ENCODE measurements around the gene OR5P2.

The OR5P2 gene

GRCh38 chr11:7796842-7797241, at the start of gene OR5P2:
Gene OR5P2 (minus strand): TSS chr11:7796942. CDS start chr11:7796942, 0 bp downstream.
- no peak for ATAC-seq
- TF ChIP-seq ZFP30 (CRISPR knock-in tag; IDR thresholded peaks at IDR 0.05) = no peak
- TF ChIP-seq CREB5 (CRISPR knock-in tag; IDR thresholded peaks at IDR 0.05; ENCODE audit: low read depth) = no peak
- TF ChIP-seq TCF4 (CRISPR knock-in tag; IDR thresholded peaks at IDR 0.05; ENCODE audit: borderline replicate concordance) = no peak
- TF ChIP-seq ESRRG (CRISPR knock-in tag; IDR thresholded peaks at IDR 0.05) = no peak
- TF ChIP-seq ZNF8 (CRISPR knock-in tag; IDR thresholded peaks at IDR 0.05) = no peak
- no peak for TF ChIP-seq ZNF565 (CRISPR knock-in tag; conservative IDR thresholded peaks at IDR 0.05; ENCODE audit: low read depth)
- TF ChIP-seq BACH2 (CRISPR knock-in tag; IDR thresholded peaks at IDR 0.05; ENCODE audit: borderline replicate concordance) = no peak
- no peak for TF ChIP-seq ZFP3 (CRISPR knock-in tag; IDR thresholded peaks at IDR 0.05)
- no peak for TF ChIP-seq PATZ1 (CRISPR knock-in tag; IDR thresholded peaks at IDR 0.05; ENCODE audit: borderline replicate concordance)
- TF ChIP-seq GLIS3 (CRISPR knock-in tag; IDR thresholded peaks at IDR 0.05) = no peak
- no peak for TF ChIP-seq ARNTL (CRISPR knock-in tag; IDR thresholded peaks at IDR 0.05; ENCODE audit: borderline replicate concordance, low read depth)
- TF ChIP-seq TOX (CRISPR knock-in tag; IDR thresholded peaks at IDR 0.05; ENCODE audit: borderline replicate concordance) = no peak
- no peak for TF ChIP-seq PPARA (CRISPR knock-in tag; IDR thresholded peaks at IDR 0.05; ENCODE audit: borderline replicate concordance)

GRCh38 chr11:7846003-7846402, 49.3 kb upstream of the OR5P2 start:
- TF ChIP-seq CREB5 (CRISPR knock-in tag; IDR thresholded peaks at IDR 0.05; ENCODE audit: low read depth) = no peak
- no peak for TF ChIP-seq TCF4 (CRISPR knock-in tag; IDR thresholded peaks at IDR 0.05; ENCODE audit: borderline replicate concordance)
- TF ChIP-seq ZNF565 (CRISPR knock-in tag; conservative IDR thresholded peaks at IDR 0.05; ENCODE audit: low read depth) = no peak
- TF ChIP-seq ZC3H10 (CRISPR knock-in tag; IDR thresholded peaks at IDR 0.05) = no peak
- no peak for ATAC-seq

- no peak for TF ChIP-seq ESRRG (CRISPR knock-in tag; IDR thresholded peaks at IDR 0.05)
- no peak for TF ChIP-seq ZC3H10 (CRISPR knock-in tag; IDR thresholded peaks at IDR 0.05)
- TF ChIP-seq RARB (CRISPR knock-in tag; IDR thresholded peaks at IDR 0.05) = no peak
- TF ChIP-seq CSRNP3 (CRISPR knock-in tag; IDR thresholded peaks at IDR 0.05) = no peak
- no peak for TF ChIP-seq ZNF70 (CRISPR knock-in tag; IDR thresholded peaks at IDR 0.05)
- no peak for TF ChIP-seq BACH2 (CRISPR knock-in tag; IDR thresholded peaks at IDR 0.05; ENCODE audit: borderline replicate concordance)
- TF ChIP-seq ZNF565 (CRISPR knock-in tag; conservative IDR thresholded peaks at IDR 0.05; ENCODE audit: low read depth) = no peak
- no peak for TF ChIP-seq PATZ1 (CRISPR knock-in tag; IDR thresholded peaks at IDR 0.05; ENCODE audit: borderline replicate concordance)
- no peak for TF ChIP-seq PPARA (CRISPR knock-in tag; IDR thresholded peaks at IDR 0.05; ENCODE audit: borderline replicate concordance)
- no peak for TF ChIP-seq TOX (CRISPR knock-in tag; IDR thresholded peaks at IDR 0.05; ENCODE audit: borderline replicate concordance)
- no peak for TF ChIP-seq CREB5 (CRISPR knock-in tag; IDR thresholded peaks at IDR 0.05; ENCODE audit: low read depth)
- TF ChIP-seq ZFP3 (CRISPR knock-in tag; IDR thresholded peaks at IDR 0.05) = no peak
- TF ChIP-seq ZNF8 (CRISPR knock-in tag; IDR thresholded peaks at IDR 0.05) = no peak
- no peak for TF ChIP-seq CSDC2 (CRISPR knock-in tag; IDR thresholded peaks at IDR 0.05)
- TF ChIP-seq TSHZ2 (CRISPR knock-in tag; IDR thresholded peaks at IDR 0.05) = no peak
- TF ChIP-seq ZFP30 (CRISPR knock-in tag; IDR thresholded peaks at IDR 0.05) = no peak
- no peak for TF ChIP-seq GLIS3 (CRISPR knock-in tag; IDR thresholded peaks at IDR 0.05)
- ATAC-seq = no peak
Observed at GRCh38 chr11:7844986-7845385, 48.2 kb upstream of the OR5P2 start.

All from SK-N-SH treated with all-trans-retinoic acid at 6 μM for 48 hours (cell line).